Measurements from ENCODE around the gene PGK1. TPM values are rescaled to one million over a fixed set of nuclear protein-coding genes. Genes with fewer than 3 reads are reported as not detected.
"Not testable (repeated sequence)": the region's sequence is repeated elsewhere in the genome, so short reads cannot be mapped to it uniquely, and the experiment has no call there.

PGK1 gene
- total RNA-seq, 3 donors from 2014 or later = 236 to 369 (median 310) TPM

DNA sequence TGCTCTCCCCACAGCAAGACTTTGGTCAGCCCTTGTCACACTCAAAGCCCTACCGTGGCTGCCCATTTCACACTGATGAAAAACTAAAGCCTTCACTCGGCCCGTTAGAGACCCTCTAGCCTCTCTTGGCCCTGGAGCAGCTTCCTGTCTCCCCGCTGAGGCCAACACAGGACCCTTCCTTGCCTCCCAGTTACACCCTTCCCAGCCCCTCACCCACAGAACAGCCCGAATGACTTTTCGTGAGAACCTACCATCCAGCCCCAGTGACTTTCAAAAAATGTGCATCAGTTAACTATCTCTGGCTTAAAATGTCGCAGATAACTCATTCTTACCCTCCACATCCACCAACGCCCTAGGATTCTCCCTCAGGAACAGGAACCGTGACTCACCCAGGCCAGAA is 36.2 kb downstream of the PGK1 start:
- Histone ChIP-seq H3K9me3 (no peaks in the 10 kb centered on the region), H3K4me3 (no peak overlapping the region), H3K4me1 (ENCODE audit: low read depth) (no peaks in the 10 kb centered on the region), H3K36me3 (ENCODE audit: low read depth) (no peaks in the 10 kb centered on the region)
- no peak for DNase-seq
- no peak for ATAC-seq
- TF ChIP-seq, protein P1, sequence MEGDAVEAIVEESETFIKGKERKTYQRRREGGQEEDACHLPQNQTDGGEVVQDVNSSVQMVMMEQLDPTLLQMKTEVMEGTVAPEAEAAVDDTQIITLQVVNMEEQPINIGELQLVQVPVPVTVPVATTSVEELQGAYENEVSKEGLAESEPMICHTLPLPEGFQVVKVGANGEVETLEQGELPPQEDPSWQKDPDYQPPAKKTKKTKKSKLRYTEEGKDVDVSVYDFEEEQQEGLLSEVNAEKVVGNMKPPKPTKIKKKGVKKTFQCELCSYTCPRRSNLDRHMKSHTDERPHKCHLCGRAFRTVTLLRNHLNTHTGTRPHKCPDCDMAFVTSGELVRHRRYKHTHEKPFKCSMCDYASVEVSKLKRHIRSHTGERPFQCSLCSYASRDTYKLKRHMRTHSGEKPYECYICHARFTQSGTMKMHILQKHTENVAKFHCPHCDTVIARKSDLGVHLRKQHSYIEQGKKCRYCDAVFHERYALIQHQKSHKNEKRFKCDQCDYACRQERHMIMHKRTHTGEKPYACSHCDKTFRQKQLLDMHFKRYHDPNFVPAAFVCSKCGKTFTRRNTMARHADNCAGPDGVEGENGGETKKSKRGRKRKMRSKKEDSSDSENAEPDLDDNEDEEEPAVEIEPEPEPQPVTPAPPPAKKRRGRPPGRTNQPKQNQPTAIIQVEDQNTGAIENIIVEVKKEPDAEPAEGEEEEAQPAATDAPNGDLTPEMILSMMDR (IDR thresholded peaks at IDR 0.05) = no peak
- intact Hi-C loops (cut with DNase I, micrococcal nuclease) = no loop called here

DNA sequence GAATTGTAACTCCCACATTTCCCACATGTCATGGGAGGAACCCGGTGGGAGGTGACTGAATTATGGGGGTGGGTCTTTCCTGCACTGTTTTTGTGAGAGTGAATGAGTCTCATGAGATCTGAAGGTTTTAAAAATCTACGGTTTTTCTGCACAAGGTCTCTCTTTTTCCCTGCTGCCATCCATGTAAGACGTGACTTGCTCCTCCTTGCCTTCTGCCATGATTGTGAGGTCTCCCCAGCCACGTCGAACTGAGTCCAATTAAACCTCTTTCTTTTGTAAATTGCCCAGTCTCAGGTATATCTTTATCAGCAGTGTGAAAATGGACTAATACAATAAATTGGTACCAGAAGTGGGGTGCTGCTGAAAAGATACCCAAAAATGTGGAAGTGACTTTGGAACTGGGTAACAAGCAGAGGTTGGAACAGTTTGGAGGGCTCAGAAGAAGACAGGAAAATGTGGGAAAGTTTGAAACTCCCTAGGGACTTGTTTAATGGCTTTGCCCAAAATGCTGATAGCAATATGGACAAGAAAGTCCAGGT is 43.0 kb downstream of the PGK1 start:
- H3K4me1 ChIP-seq (ENCODE audit: low read depth); intact Hi-C loops (cut with DNase I, micrococcal nuclease); DNase-seq; H3K9me3 ChIP-seq; H3K36me3 ChIP-seq (ENCODE audit: low read depth); H3K4me3 ChIP-seq; ATAC-seq: not testable (repeated sequence)

DNA sequence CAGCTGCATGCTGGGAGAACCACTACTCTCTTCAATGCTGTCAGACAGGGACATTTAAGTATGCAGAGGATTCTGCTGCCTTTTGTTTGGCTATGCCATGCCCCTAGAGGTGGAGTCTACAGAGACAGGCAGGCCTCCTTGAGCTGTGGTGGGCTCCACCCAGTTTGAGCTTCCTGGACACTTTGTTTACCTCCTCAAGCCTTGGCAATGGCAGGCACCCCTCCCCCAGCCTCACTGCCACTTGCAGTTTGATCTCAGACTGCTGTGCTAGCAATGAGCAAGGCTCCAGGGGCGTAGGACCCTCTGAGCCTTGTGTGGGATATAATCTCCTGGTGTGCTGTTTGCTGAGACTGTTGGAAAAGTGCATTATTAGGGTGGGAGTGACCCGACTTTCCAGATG is 53.3 kb downstream of the PGK1 start:
- H3K4me3 ChIP-seq; ATAC-seq; H3K36me3 ChIP-seq (ENCODE audit: low read depth); H3K9me3 ChIP-seq; H3K4me1 ChIP-seq (ENCODE audit: low read depth); DNase-seq; intact Hi-C loops (cut with DNase I, micrococcal nuclease): not testable (repeated sequence)

DNA sequence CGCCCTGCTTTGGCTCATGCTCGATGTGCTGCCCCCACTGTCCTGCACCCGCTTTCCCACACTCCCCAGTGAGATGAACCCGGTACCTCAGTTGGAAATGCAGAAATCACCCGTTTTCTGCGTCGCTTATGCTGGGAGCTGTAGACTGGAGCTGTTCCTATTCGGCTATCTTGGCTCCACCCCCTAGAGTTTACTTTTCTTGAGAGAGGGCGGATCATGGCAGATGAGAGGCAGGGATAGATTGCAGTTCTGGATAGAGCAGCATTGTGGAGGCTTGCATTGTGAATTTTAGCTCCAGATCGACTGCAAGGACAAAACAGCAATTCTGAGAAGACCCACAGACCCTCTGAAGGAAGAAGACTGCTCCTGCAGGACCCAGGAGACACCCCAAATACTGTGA is 53.8 kb downstream of the PGK1 start:
- DNase-seq; intact Hi-C loops (cut with DNase I, micrococcal nuclease); H3K9me3 ChIP-seq; ATAC-seq; H3K4me1 ChIP-seq (ENCODE audit: low read depth); H3K4me3 ChIP-seq; H3K36me3 ChIP-seq (ENCODE audit: low read depth): not testable (repeated sequence)

DNA sequence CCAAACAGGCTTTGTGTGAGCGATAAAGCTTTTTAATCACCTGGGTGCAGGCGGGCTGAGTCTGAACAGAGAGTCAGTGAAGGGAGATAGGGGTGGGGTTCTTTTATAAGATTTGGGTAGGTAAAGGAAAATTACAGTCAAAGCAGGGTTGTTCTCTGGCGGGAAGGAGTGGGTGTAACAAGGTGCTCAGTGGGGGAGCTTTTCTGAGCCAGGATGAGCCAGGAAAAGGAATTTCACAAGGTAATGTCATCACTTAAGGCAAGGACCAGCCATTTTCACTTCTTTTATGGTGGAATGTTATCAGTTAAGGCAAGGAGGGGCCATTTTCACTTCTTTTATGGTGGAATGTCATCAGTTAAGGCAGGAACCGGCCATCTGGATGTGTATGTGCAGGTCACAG is 56.7 kb downstream of the PGK1 start:
- H3K36me3 ChIP-seq (ENCODE audit: low read depth); H3K9me3 ChIP-seq; intact Hi-C loops (cut with DNase I, micrococcal nuclease); H3K4me3 ChIP-seq; DNase-seq; H3K4me1 ChIP-seq (ENCODE audit: low read depth); ATAC-seq: not testable (repeated sequence)

DNA sequence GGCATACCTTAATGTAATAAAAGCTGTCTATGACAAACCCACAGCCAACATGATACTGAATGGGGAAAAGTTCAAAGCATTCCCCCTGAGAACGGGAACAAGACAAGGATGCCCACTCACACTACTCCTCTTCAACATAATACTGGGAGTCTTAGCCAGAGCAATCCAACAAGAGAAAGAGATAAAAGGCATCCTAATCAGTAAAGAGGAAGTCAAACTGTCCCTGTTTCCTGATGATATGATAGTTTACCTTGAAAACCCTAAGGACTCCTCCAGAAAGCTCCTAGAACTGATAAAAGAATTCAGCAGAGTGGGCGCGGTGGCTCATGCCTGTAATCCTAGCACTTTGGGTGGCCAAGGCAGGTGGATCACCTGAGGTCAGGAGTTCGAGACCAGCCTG is 59.1 kb downstream of the PGK1 start:
- H3K4me3 ChIP-seq; H3K9me3 ChIP-seq; H3K4me1 ChIP-seq (ENCODE audit: low read depth); ATAC-seq; DNase-seq; intact Hi-C loops (cut with DNase I, micrococcal nuclease); H3K36me3 ChIP-seq (ENCODE audit: low read depth): not testable (repeated sequence)

DNA sequence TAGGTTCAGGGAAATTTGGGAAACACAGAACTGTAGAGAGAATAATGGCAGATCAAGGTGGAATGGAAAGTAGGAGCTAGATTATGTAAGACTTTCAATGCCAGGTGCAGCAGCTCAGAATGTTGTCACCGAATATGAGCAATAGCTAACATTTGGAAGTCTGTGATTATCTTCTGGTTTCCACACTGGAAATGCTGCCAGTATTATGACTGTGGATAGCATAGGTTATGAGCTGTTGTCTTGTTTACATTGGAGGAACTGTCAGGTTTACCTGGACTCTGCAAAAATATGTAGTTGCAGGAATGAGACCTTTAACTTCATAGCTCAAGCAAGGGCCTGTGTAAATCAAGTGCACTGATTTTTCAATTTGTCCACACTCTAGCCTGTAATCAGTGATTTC is 61.4 kb downstream of the PGK1 start:
- H3K4me1 ChIP-seq (ENCODE audit: low read depth) = no peaks in the 10 kb centered on the region
- no peak for DNase-seq
- no peak for ATAC-seq
- intact Hi-C loops (cut with DNase I, micrococcal nuclease) = no loop called here
- no peak overlapping the region for H3K4me3 ChIP-seq
- no peaks in the 10 kb centered on the region for H3K36me3 ChIP-seq (ENCODE audit: low read depth)
- TF ChIP-seq, protein P1 (IDR thresholded peaks at IDR 0.05) = no peak
- no peaks in the 10 kb centered on the region for H3K9me3 ChIP-seq

DNA sequence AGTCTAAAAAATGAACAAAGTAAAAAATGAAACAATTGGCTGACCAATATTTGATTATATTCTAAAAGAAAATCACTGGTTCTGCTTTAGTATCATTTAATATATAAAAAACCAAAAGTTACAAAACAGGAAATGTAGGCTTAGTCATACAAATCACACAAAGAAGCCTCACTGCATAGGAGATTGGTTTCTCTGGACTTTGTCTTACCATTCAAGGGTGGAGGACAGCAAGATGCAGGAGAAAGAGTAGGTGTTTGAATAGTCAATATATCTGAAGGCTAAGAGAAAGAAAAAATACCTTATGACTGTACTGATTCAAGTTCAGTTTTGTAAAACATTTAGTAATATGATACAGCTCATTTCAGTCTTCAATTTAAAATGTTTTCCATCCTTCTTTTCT is 64.0 kb downstream of the PGK1 start:
- Histone ChIP-seq H3K36me3 (ENCODE audit: low read depth) (no peaks in the 10 kb centered on the region), H3K4me3 (no peak overlapping the region), H3K4me1 (ENCODE audit: low read depth) (no peaks in the 10 kb centered on the region), H3K9me3 (no peaks in the 10 kb centered on the region)
- intact Hi-C loops (cut with DNase I, micrococcal nuclease) = no loop called here
- TF ChIP-seq, protein P1 (IDR thresholded peaks at IDR 0.05) = no peak
- ATAC-seq (no peak), DNase-seq (no peak)

Other genes with a start within 250 kb of the PGK1 start
- 10 to 100 TPM; 36.8 to 55.3 (median 43.3) TPM for gene MAGT1, start 208.8 kb upstream of the PGK1 start, total RNA-seq
- 100 to 1,000 TPM; 340 to 480 (median 472) TPM for gene COX7B, start 204.8 kb upstream of the PGK1 start, total RNA-seq
- 10 to 100 TPM in 1 of 3 donors, 1 to 10 TPM in 2; 6.9 to 11.2 (median 9.7) TPM for gene ATP7A, start 193.6 kb upstream of the PGK1 start, total RNA-seq
- not detected for gene PGAM4, start 134.6 kb upstream of the PGK1 start, total RNA-seq
- gene TAF9B, start 35.4 kb downstream of the PGK1 start, total RNA-seq = 10 to 100 TPM in 1 of 3 donors, 1 to 10 TPM in 2; 3.3 to 17.7 (median 8.5) TPM
- gene CYSLTR1, start 223.4 kb downstream of the PGK1 start, total RNA-seq = 1 to 10 TPM; 1.2 to 1.6 (median 1.5) TPM